Thoracic aorta (tissue), 2 donors: ENCODE results near the gene STX19. TPM values are rescaled to one million over a fixed set of nuclear protein-coding genes. Genes with fewer than 3 reads are reported as not detected.

Source experiments
- ATAC-seq: fragments of 150-250 bp; one replicate; pipeline ENCODE4 v1.8.0; 2017; ENCODE audit warnings: low read depth; ENCODE audit not compliant: insufficient number of reproducible peaks, low FRiP score
- DNase-seq: peaks from one replicate; pipeline ENCODE4 v3.0.0-alpha.2; 2020; ENCODE audit warnings: low spot score
- H3K27ac ChIP-seq, 2 donors: fragments of 200-600 bp; sonication (generic); 1 replicate in 1 of 2; 2 replicates in 1 of 2; pipeline ENCODE4 v1.5.1; 2016; ENCODE audit warnings: mild to moderate bottlenecking in 2 of 2, moderate library complexity in 2 of 2
- H3K27me3 ChIP-seq: fragments of 200-600 bp; sonication (generic); replicated peaks from 2 replicates; pipeline ENCODE4 v1.6.0; 2016; ENCODE audit warnings: mild to moderate bottlenecking; ENCODE audit not compliant: insufficient read depth
- H3K36me3 ChIP-seq: fragments of 200-600 bp; sonication (generic); one replicate; pipeline ENCODE4 v1.5.1; 2016
- H3K4me1 ChIP-seq, 2 donors: fragments of 200-600 bp; sonication (generic); 1 replicate in 1 of 2; 2 replicates in 1 of 2; pipeline versions ENCODE4 v1.5.1 to v1.6.0; 2016; ENCODE audit warnings: low read depth in 2 of 2, mild to moderate bottlenecking in 1 of 2; ENCODE audit not compliant: control insufficient read depth in 1 of 2
- H3K4me3 ChIP-seq: fragments of 200-600 bp; sonication (generic); 2 replicates; pipeline ENCODE4 v1.5.1; 2016; ENCODE audit warnings: mild to moderate bottlenecking
- H3K9me3 ChIP-seq: fragments of 200-600 bp; sonication (generic); 2 replicates; pipeline ENCODE4 v1.5.1; 2016
- CTCF ChIP-seq: fragments of 200-600 bp; sonication (generic); IDR thresholded peaks from one replicate; pipeline ENCODE4 v1.5.1; 2019; ENCODE audit warnings: antibody characterized with exemption
- total RNA-seq, 2 donors: library from RNA; depleted of rRNA; stranded (reverse); fragments of >200 nt; gene quantifications; one replicate each; pipeline versions ENCODE4 v1.1.0 to v1.2.3, GENCODE V29; 2016

The STX19 gene
- total RNA-seq, 2 donors from 2014 or later: not detected

- Histone ChIP-seq H3K9me3 (no peaks in the 10 kb centered on the region), H3K4me1 (peaks cover 9 to 16% of the 10 kb centered on the region in 2 donors), H3K27ac (no peak overlapping the region), H3K27me3 (no peaks in the 10 kb centered on the region), H3K4me3 (no peak overlapping the region), H3K36me3 (no peaks in the 10 kb centered on the region)
- DNase-seq (no peak), ATAC-seq (no peak)
- no peak for TF ChIP-seq CTCF
Measured at GRCh38 chr3:93981649-93982048, 46.7 kb downstream of the STX19 start.

- Histone ChIP-seq H3K27ac (peak within 1 kb of the TSS; percentile 87 to 94), H3K9me3 (no peaks in the 10 kb centered on the region), H3K27me3 (no peaks in the 10 kb centered on the region), H3K36me3 (no peaks in the 10 kb centered on the region), H3K4me1 (peaks cover 9 to 16% of the 10 kb centered on the region in 2 donors), H3K4me3 (peak within 1 kb of the TSS; percentile 83)
- TF ChIP-seq CTCF: no peak
- ATAC-seq: peak; percentile 99
- peak; percentile 95 for DNase-seq
Measured at GRCh38 chr3:93979850-93980676, 48.3 kb downstream of the STX19 start, which contains the start of gene ARL13B. Gene ARL13B (plus strand): TSS chr3:93980155. CDS start chr3:93980424, 269 bp downstream.

GRCh38 chr3:93973131-93974126 is 55.0 kb downstream of the STX19 start, which contains the start of gene PROS1:
Gene PROS1 (minus strand): TSS chr3:93973896. CDS start chr3:93973749, 147 bp downstream.
- H3K4me1 ChIP-seq: peaks cover 16 to 34% of the 10 kb centered on the region in 2 donors
- no peak for TF ChIP-seq CTCF

GRCh38 chr3:93969997-93970396 is 58.4 kb downstream of the STX19 start:
- TF ChIP-seq CTCF: no peak
- DNase-seq: no peak
- Histone ChIP-seq H3K36me3 (no peaks in the 10 kb centered on the region), H3K4me3 (no peak overlapping the region), H3K27ac (peak overlapping the region in 1 of 2 donors; percentile 51), H3K4me1 (peaks cover 18 to 44% of the 10 kb centered on the region in 2 donors), H3K27me3 (no peaks in the 10 kb centered on the region), H3K9me3 (no peaks in the 10 kb centered on the region)
- ATAC-seq: no peak

More at GRCh38 chr3:93973131-93974126, 55.0 kb downstream of the STX19 start, which contains the start of gene PROS1:
- Histone ChIP-seq H3K4me3 (peak within 1 kb of the TSS; percentile 73), H3K9me3 (no peaks in the 10 kb centered on the region), H3K27ac (peak within 1 kb of the TSS; percentile 88 to 89), H3K36me3 (no peaks in the 10 kb centered on the region), H3K27me3 (no peaks in the 10 kb centered on the region)
- ATAC-seq (peak; percentile 81), DNase-seq (peak; percentile 78)
